ENCODE results near the gene TTC39A.

TTC39A gene

GRCh38 chr1:51329443-51330325, 678 bp downstream of the TTC39A start:
- peak; percentile 49 for DNase-seq (ENCODE audit: low spot score)
- in situ Hi-C loops (cut with MboI; ENCODE audit: low sequenced_read_pairs, unreplicated experiment), result no loop called here

DNA sequence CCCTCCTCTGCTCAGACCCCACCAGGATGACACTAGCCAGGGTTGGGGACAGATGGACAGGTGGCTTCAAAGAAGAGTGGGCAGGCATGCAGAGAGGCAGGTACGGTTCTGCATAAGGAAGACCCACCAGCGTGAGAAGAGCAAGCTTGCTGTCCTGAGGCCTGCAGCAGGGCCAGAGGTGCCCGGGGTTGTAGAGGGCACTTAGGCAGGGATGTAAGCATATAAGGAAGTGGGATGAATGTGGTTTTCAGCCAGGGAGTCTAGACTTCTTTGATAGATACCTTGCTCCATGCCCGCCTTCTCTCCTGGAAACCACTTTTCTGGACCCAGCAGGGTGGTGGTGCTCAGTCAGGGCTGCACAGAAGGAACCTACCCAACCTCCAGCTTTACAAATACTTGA, 1.4 kb downstream of the TTC39A start:
- no peak for DNase-seq (ENCODE audit: low spot score)
- in situ Hi-C loops (cut with MboI; ENCODE audit: low sequenced_read_pairs, unreplicated experiment), result no loop called here
- TF ChIP-seq CTCF (IDR thresholded peaks at IDR 0.05; ENCODE audit: borderline replicate concordance, control extremely low read depth, extremely low read depth, insufficient read depth, missing control alignments), result no peak

More at GRCh38 chr1:51329443-51330325, 678 bp downstream of the TTC39A start:
- TF ChIP-seq CTCF (IDR thresholded peaks at IDR 0.05; ENCODE audit: borderline replicate concordance, control extremely low read depth, extremely low read depth, insufficient read depth, missing control alignments), result no peak

- DNase-seq (ENCODE audit: low spot score), result no peak
- in situ Hi-C loops (cut with MboI; ENCODE audit: low sequenced_read_pairs, unreplicated experiment), result no loop called here
- TF ChIP-seq CTCF (IDR thresholded peaks at IDR 0.05; ENCODE audit: borderline replicate concordance, control extremely low read depth, extremely low read depth, insufficient read depth, missing control alignments), result no peak
Observed at GRCh38 chr1:51328279-51328678, 2.1 kb downstream of the TTC39A start.

- TF ChIP-seq CTCF (IDR thresholded peaks at IDR 0.05; ENCODE audit: borderline replicate concordance, control extremely low read depth, extremely low read depth, insufficient read depth, missing control alignments), result no peak
- in situ Hi-C loops (cut with MboI; ENCODE audit: low sequenced_read_pairs, unreplicated experiment), result no loop called here
- no peak for DNase-seq (ENCODE audit: low spot score)
Observed at GRCh38 chr1:51327386-51327785, 3.0 kb downstream of the TTC39A start.

DNA sequence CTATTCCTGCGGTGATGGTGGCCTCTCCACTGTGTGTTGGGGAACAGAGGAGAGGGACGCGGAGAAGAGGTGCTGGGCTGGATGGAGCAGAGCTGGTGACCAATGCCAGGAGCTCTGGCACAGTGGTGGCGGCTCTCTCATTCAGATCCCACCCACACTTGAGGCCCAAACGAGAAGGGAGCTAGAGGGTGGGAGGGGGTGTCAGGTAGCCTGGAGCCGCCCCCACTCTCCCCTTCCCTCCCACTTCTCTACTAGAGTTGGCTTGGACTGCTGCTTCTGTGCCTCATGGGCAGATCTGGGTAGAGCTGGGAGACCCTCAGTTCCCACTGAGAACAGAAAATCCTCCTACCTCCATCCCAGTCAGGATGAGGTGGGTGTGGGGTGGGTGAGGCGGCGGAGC, 3.5 kb downstream of the TTC39A start:
- no peak for TF ChIP-seq CTCF (IDR thresholded peaks at IDR 0.05; ENCODE audit: borderline replicate concordance, control extremely low read depth, extremely low read depth, insufficient read depth, missing control alignments)
- in situ Hi-C loops (cut with MboI; ENCODE audit: low sequenced_read_pairs, unreplicated experiment), result no loop called here
- no peak for DNase-seq (ENCODE audit: low spot score)

DNA sequence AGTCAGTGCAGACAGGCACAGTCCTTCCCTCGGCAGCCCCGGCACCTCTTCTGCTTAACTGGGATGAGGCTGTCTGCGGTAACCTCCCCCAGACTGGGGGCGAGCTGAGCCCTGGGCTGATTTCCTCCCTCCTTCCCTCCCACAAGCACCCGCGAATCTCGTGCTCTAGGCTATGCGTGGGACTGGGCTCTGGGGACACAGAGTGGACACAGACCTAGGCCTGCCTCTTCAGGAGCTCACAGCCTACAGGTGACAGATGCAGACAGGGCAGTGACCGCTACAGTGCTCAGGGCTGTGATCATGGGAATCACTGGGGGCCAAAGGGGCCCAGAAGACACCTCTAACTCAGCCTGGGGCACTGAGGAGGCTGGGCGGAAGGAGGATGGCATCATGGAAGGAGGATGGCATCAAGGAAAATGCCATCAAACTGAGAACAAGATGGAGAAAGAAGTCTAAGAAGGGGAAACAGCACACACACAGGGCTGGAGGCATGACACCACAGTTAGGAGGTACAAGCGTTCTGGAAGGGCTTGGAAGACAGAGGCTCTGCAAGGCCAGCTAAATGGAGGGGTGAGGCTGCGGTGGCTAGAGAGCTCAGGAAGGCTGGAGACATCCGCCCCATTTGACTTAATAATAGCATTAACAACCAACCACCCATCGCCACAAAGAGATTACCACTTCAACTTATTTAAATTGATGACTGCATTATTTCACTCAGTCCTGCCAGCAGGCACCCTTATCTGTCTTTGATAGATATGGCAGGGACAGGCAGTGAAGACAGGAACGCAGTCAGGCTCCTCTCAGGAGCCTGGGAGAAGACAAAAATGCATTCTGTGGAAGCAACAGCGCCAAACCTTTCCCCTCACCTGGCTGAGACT, 4.2 kb downstream of the TTC39A start:
- TF ChIP-seq CTCF (IDR thresholded peaks at IDR 0.05; ENCODE audit: borderline replicate concordance, control extremely low read depth, extremely low read depth, insufficient read depth, missing control alignments), result no peak
- in situ Hi-C loops (cut with MboI; ENCODE audit: low sequenced_read_pairs, unreplicated experiment), result no loop called here
- DNase-seq (ENCODE audit: low spot score), result no peak

All from GM13976 (cell line).